Adipose tissue (tissue), 3 donors: ENCODE measurements around the gene LSM5. TPM values are rescaled to one million over a fixed set of nuclear protein-coding genes. Genes with fewer than 3 reads are reported as not detected.
"Not testable (repeated sequence)": the region's sequence is repeated elsewhere in the genome, so short reads cannot be mapped to it uniquely, and the experiment has no call there.

ENCODE experiments used
- H3K27ac ChIP-seq: one replicate; pipeline ENCODE4 v1.5.1; 2013; ENCODE audit warnings: low read depth, low read length
- WGBS, 3 donors: extraction: QIAGEN DNeasy Blood & Tissue Kit; methylation state at CpG; one replicate each; pipeline ENCODE4 v1.1.7; 2013; 5-methylcytosine and 5-hydroxymethylcytosine counted together
- polyA plus RNA-seq, 3 donors: library from polyadenylated mRNA; stranded (reverse); fragments of 200-250 nt; gene quantifications; one replicate each; pipeline ENCODE4 v1.2.3, GENCODE V29; 2013
- donor health status: healthy with polysubstance abuse.
- donor health status: Bipolar disorder and iron deficiency.
- donor health status: healthy.

Gene LSM5
- polyA plus RNA-seq, 3 donors, result 35.0 to 46.3 (median 43.6) TPM

DNA sequence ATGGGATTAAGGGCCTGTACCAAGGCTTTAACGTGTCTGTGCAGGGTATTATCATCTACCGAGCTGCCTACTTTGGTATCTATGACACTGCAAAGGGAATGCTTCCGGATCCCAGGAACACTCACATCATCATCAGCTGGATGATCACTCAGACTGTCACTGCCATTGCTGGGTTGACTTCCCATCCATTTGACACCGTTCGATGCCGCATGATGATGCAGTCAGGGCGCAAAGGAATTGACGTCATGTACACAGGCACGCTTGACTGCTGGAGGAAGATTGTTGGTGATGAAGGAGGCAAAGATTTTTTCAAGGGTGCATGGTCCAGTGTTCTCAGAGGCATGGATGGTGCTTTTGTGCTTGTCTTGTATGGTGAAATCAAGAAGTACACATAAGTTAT, 18.2 kb downstream of the LSM5 start:
- no peak overlapping the region for H3K27ac ChIP-seq
- WGBS, 3 donors, result 79 to 85% (median 83%) methylated on average over 9 of the region's 9 CpGs

DNA sequence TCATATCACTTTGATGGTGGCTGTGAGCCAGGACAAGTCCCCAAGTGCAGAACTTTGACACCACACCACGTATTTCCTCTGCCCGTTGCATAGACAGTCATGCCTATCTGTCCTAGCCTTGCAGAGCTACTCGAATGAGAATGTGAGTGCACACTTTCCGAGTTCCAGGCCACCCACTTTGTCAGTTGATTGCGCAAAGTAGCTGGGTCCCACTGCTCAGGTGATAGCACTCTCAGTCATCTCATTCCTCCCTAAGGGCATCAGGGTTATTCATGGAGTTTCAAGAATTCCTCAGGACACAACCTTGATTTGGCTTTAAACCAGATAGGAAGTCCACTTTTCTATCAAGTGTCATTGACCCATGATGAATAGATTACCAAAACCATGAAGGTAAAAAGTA, 19.3 kb downstream of the LSM5 start:
- WGBS, 3 donors, result 61 to 76% (median 67%) methylated on average over 5 of the region's 5 CpGs
- H3K27ac ChIP-seq, result no peak overlapping the region

DNA sequence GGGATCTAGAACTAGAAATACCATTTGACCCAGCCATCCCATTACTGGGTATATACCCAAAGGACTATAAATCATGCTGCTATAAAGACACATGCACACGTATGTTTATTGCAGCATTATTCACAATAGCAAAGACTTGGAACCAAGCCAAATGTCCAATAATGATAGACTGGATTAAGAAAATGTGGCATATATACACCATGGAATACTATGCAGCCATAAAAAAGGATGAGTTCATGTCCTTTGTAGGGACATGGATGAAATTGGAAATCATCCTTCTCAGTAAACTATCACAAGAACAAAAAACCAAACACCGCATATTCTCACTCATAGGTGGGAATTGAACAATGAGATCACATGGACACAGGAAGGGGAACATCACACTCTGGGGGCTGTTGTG, 20.2 kb downstream of the LSM5 start:
- not testable (repeated sequence) for H3K27ac ChIP-seq
- whole genome bisulfite sequencing, 3 donors, result no CpG with 5 or more reads among the region's 2 CpGs

DNA sequence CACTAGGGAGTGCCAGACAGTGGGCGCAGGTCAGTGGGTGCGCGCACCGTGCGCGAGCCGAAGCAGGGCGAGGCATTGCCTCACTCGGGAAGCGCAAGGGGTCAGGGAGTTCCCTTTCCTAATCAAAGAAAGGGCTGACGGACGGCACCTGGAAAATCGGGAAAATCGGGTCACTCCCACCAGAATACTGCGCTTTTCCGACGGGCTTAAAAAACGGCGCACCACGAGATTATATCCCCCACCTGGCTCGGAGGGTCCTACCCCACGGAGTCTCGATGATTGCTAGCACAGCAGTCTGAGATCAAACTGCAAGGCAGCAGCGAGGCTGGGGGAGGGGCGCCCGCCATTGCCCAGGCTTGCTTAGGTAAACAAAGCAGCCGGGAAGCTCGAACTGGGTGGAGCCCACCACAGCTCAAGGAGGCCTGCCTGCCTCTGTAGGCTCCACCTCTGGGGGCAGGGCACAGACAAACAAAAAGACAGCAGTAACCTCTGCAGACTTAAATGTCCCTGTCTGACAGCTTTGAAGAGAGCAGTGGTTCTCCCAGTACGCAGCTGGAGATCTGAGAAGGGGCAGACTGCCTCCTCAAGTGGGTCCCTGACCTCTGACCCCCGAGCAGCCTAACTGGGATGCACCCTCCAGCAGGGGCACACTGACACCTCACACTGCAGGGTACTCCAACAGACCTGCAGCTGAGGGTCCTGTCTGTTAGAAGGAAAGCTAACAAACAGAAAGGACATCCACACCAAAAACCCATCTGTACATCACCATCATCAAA, 25.4 kb downstream of the LSM5 start:
- WGBS, 3 donors, result 77 to 91% (median 88%) methylated on average over 11 to 17 of the region's 30 CpGs

DNA sequence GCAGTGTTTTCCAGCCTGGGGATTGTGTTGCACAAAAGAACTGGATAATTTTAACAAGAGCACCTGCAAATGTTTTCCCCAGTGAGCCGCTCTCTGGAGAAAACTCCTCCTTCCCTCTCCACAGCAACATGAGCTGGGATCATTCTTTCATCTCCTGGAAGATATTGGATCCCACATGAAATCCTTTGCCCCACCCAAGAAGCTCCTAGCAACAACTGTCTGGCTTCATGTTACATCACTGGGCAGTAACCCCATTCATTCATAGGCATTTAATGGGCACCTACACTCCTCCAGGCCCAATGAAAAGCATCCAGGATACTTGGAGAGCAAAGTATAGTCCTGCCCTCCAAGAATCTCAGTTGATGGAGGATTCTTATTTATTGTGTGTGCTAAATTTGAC, 27.2 kb downstream of the LSM5 start:
- WGBS, 3 donors, result 73 to 93% (median 88%) methylated on average over 1 of the region's 1 CpG
- no peak overlapping the region for H3K27ac ChIP-seq

More for the DNA sequence above, 25.4 kb downstream of the LSM5 start:
- H3K27ac ChIP-seq, result not testable (repeated sequence)

DNA sequence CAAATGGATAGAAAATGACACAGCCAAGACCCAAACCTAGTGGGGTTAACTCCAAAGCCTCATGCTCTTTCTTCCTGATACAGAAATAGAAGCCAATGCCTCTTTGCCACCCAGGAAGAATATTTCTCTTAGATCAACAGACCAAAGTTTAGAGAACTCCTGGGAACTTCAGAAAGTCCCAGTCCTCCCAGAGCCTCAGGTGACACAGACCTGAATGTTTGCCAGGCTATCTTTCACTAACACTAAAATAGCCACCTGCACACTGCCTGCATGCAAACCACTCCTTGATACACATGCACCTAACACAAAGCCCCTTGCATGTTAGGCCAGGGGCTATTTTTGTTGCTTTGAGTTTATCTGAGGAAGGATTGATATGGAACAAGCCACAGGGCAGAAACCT, 27.7 kb downstream of the LSM5 start:
- no peak overlapping the region for H3K27ac ChIP-seq

DNA sequence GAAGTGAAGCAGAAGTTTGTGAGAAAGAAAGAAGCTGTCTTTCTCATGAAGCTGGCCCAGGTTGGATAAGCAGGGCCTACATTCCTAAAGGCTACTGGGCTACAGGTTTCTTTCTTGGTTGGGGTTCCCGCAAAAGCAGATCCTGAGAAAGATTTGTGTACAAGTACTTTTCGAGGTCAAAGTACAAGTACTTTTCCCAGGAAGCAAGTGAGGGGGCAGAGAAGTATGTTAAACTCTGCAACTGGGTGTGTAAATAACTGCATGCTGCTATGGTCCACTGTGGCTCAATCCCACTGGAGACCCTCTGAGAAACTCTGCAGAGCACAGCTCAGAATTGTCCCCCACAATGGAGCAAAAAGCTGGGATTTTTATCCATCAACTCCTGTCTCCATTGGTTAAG, 28.7 kb downstream of the LSM5 start:
- H3K27ac ChIP-seq, result no peak overlapping the region
- 31 to 82% (median 80%) methylated on average over 2 of the region's 2 CpGs for whole genome bisulfite sequencing, 3 donors

DNA sequence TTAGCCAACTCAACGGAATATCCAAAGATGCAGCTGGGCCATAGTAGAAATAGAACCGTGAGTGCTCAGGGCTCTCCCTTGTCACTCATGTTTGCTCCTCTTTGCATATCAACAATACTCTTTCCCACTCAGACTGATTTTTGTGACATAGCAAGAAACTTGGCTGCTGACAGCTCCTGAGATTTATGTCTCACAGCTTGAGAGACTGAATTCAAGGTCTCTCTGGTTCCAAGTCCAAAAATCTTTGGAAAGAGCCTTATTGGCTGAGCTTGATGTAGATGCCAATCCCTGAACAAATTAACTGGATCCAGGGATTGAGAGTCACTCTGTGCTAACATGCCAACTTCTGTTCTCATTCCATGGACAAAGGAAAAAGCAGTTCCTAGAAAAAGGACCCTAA, 30.4 kb downstream of the LSM5 start:
- no peak overlapping the region for H3K27ac ChIP-seq
- 80 to 87% (median 86%) methylated on average over 2 of the region's 2 CpGs for WGBS, 3 donors

DNA sequence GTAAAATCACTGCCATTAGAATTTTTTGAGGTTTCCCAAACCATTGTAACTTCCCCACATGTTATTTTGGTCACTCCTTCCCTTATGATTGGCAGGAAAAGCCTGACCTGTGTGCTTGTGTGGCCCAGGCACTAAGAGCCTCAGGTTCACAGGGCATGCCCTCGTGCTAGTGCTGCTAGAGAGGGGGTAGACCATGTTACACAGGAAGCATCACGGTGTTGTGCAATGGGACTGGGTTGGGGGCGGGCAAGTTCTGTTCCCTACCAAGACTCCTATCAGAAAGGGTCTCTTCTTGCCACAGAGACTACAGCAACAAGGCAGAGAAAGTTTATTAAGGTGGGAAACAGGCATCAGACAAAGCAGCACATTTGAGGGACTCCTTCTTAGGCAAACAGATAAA, 32.2 kb downstream of the LSM5 start:
- H3K27ac ChIP-seq, result no peak overlapping the region
- WGBS, 3 donors, result 39 to 79% (median 56%) methylated on average over 3 of the region's 3 CpGs

DNA sequence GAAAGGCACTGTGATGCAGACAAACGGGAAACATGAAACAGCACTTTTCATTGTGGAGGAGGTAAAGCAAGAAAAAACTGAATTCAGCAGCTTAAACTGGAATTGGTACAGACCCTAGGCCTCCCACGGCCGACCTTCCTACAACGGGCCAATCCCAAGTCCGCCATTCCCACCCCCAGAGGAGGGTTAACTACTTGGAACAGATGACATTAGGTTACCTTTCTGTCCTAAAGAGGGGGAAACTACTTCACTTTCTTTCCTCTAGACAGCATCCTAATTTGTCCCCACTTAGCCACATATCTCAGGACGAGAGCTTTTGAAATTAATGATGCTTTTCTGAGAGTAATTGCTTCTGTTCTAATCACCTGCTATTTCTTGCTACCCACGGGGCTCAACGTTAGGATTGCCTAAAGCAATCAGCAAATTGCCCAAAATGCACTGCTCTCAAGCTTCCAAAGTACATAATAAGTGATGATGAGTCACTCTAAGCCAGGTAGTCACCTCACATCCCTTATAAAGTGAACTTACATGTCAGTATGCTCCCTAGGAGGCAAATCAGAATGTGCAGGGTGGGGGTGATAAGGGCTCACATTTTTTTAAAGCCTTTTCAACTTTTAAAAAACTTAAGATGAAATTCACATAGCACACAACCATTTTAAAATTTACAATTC, 36.7 kb downstream of the LSM5 start:
- WGBS, 3 donors, result 55 to 65% (median 59%) methylated on average over 8 of the region's 8 CpGs
- no peak overlapping the region for H3K27ac ChIP-seq

DNA sequence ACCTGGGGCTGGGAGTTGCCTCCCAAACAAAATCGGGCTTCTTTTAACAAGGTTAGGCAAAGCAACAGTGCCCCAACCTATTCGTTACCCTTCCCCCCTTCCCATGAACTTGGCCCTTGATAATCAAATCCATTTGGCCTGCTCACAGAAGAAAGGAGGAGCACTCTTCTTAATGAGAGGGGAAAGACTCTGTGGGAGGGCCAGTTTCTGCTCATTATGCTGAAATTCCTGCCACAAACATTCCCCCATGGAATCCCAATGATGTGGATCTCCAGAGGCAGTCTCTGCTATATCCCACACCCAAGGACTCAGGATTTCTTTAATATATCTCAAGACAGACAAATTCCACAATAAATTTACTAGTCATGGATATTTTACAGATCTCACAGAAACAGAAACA, 43.0 kb downstream of the LSM5 start:
- WGBS, 3 donors, result 70 to 78% (median 77%) methylated on average over 2 of the region's 2 CpGs

DNA sequence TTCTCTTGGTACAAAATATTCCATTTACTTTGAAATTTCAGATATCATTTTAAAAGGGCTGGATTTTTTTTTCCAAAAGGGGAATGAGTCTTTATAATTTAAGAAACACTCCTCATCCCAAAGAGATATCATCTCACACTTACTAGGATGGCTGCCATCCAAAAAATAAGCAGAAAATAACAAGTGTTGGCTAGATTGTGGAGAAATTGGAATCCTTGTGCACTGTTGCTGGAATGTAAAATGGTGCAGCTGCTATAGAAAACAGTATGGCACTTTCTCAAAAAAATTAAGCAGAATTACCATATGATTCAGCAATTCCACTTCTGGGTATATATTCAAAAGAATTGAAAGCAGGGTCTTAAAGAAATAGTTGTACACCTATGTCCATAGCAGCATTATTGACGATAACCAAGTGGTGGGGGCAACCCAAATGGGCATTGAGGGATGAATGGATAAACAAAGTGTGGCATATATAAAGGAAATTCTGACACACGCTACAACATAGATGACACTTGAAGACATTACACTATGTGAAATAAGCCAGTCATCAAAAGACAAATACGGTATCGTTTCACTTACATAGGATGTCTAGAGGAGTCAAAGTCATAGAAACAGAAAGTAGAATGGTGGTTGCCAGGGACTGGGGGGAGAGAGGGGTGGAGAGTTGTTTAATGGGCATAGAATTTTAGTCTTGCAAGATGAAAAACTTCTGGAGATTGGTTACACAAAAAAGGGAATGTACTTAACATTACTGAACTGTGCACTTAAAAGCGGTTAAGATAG, 53.8 kb downstream of the LSM5 start:
- WGBS, 3 donors, result 88 to 94% (median 93%) methylated on average over 5 of the region's 5 CpGs
- no peak overlapping the region for H3K27ac ChIP-seq

More for the DNA sequence above, 43.0 kb downstream of the LSM5 start:
- H3K27ac ChIP-seq, result no peak overlapping the region

Other genes with a start within 250 kb of the LSM5 start
- gene AVL9, start 5.1 kb upstream of the LSM5 start, polyA plus RNA-seq, result 10 to 100 TPM in 2 of 3 donors, 1 to 10 TPM in 1; 6.5 to 11.0 (median 10.1) TPM